ENCODE data around the gene GPN2.

- TF ChIP-seq ZFP3 (CRISPR knock-in tag; IDR thresholded peaks at IDR 0.05) (no peak), RARB (CRISPR knock-in tag; IDR thresholded peaks at IDR 0.05) (no peak), TCF4 (CRISPR knock-in tag; IDR thresholded peaks at IDR 0.05; ENCODE audit: borderline replicate concordance) (no peak), TOX (CRISPR knock-in tag; IDR thresholded peaks at IDR 0.05; ENCODE audit: borderline replicate concordance) (no peak), CREB5 (CRISPR knock-in tag; IDR thresholded peaks at IDR 0.05; ENCODE audit: low read depth) (no peak), PATZ1 (CRISPR knock-in tag; IDR thresholded peaks at IDR 0.05; ENCODE audit: borderline replicate concordance) (no peak), ARNTL (CRISPR knock-in tag; IDR thresholded peaks at IDR 0.05; ENCODE audit: borderline replicate concordance, low read depth) (no peak), BACH2 (CRISPR knock-in tag; IDR thresholded peaks at IDR 0.05; ENCODE audit: borderline replicate concordance) (no peak), OSR1 (CRISPR knock-in tag; IDR thresholded peaks at IDR 0.05) (no peak), SNAI2 (CRISPR knock-in tag; IDR thresholded peaks at IDR 0.05) (no peak)
Measured at GRCh38 chr1:26923711-26924110, 33.6 kb upstream of the GPN2 start.

All from SK-N-SH treated with all-trans-retinoic acid at 6 μM for 48 hours (cell line).